Activated gamma-delta T cell treated with Interleukin-2 at 50 U/mL for 16 hours (primary cell): ENCODE measurements around the gene CEP72.
"Not testable (repeated sequence)": the region's sequence is repeated elsewhere in the genome, so short reads cannot be mapped to it uniquely, and the experiment has no call there.

Experiments
- DNase-seq: peaks from one replicate; pipeline ENCODE4 v3.0.0-alpha.2; 2020

Gene CEP72

DNA sequence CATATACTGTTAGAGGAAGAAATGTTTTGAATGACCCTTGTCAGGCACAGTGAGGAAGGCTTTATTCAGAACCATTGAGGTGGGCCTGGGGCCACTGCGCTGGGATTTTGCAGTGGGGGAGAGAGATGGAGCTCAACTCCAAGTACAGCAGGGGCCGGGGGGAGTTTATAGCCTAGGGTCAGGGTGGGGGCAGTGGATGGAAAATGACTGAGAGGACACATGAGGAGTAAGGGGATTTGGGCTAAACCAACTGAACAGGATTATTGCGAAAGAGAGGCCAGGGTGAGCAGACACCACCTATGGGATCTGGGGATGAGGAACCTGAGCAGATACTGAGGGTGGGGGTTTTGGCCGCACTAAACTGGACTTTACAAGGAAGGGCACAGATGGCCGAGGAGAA, 6.3 kb downstream of the CEP72 start:
- DNase-seq, result no peak

DNA sequence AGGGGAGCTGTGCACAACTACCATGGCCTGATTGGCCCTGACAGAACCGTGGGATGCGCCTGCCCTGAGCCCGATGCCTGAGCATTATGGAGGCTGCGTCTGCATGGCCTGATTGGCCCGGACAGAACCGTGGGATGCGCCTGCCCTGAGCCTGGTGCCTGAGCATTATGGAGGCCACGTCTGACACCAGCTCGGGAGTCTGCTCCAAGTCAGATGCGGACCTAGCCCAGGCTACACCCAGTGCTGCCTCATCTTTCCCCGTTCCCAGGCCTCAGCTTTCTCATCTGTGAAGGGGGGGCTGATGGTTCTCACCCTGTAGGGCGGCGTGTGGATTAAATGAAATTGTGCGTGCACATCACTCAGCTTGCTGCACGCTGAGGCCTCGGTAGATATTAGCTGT, 7.3 kb downstream of the CEP72 start:
- no peak for DNase-seq

DNA sequence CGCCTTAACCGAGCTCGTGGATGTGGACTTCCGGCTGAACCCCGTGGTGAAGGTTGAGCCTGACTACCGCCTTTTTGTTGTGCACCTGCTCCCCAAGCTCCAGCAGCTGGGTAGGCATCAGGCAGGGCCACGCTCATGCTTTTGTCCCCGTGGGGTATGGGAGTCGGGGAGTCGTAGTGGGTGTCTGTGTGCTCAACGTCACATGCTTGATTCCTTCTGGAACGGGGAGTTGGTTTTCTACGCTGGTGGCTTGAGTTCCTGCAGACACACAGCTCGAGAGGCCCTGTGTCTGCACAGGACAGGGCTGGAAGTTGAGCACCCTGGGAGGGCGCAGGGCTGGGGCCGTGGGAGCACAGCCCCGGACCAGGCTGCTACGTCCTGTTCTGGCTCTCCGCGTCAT, 8.0 kb downstream of the CEP72 start:
- DNase-seq, result no peak

DNA sequence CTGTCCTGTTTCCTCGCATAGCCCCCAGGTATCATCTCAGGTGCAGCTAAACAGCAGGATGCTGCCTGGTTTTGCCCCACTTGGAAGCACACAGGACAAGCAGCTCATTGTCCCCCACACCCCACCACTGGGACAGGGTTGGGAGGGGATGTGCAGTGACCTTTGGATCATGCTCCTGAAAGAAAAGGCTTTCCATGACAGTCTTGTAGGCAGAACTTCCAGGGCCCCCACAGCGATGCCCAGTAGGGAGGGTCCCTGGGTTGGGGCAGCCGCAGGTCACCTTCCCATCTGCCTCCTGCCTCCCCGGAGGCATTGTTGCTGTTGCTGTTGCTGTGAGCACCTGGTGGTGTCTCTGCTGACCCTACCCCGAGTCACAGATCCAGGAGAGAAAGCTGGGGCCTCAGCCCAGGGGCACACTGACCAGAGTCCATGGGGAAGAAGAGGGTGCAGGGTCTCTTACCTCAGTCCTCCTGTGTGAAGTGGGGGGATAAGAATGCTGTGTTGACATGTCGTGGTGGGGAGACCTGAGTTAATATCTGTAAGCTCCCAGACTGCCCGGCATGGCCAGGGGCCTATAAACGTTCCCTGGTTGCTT, 8.5 kb downstream of the CEP72 start:
- DNase-seq, result no peak

DNA sequence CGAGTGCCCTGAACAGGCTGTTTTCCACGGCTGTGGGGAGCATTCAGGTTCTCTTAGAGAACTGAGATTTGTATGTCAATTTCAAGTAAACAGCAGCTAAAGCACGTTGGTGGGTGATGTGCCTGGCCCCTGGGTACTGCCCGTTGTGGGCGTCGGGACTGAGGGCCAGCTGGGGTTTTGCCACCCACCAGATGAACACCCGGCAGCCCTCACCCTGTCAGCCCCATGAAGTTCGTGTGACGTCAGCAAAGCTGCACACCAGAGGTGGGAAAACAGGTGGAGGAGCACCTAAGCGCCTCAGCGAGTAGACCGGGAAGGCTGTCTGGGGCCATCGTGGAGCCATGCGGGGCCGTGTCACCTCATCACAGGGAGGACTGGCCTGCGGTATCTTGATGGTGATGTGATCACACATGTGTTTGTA, 9.2 kb downstream of the CEP72 start:
- DNase-seq, result no peak

DNA sequence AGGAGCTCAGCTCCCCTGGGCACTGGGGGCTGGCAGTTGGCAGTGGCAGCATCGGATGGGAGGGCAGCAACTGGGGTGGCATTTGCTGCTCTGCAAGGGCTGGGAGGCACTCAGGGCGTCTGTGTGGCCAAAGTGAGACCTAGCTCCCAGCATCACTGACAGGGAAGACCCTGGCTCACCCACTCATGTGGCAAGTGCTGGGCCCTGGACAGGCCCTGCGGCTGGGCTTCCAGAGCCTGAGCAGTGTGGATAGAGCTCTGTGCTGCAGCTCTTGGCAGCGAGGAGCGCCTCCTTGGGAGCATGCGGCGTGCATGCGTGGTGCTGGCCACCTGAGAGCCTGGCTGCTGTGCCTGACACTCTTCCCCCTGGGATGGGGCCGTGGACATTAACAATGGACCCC, 10.2 kb downstream of the CEP72 start:
- DNase-seq, result no peak

DNA sequence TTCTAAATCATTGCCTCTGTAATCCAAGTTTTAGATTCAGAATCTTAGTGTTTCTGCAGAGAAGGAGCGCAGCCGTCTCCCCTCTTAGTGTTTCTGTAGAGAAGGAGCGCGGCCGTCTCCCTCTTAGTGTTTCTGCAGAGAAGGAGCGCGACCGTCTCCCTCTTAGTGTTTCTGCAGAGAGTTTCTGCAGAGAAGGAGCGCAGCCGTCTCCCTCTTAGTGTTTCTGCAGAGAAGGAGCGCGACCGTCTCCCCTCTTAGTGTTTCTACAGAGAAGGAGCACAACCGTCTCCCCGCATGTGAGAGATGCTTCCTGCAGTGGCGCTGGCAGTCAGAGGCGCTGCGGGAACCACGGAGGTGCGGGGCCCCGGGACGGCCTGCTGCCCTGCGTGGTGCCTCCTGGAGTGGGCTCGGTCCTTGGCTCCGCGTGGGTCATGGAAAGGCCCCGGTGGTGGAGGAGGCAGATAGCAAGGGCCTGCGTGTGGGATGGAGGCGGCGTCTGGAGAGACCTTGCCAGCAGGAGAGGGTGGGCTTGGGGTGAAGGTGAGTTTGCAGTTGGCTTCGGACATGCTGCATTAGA, 10.9 kb downstream of the CEP72 start:
- DNase-seq, result no peak

DNA sequence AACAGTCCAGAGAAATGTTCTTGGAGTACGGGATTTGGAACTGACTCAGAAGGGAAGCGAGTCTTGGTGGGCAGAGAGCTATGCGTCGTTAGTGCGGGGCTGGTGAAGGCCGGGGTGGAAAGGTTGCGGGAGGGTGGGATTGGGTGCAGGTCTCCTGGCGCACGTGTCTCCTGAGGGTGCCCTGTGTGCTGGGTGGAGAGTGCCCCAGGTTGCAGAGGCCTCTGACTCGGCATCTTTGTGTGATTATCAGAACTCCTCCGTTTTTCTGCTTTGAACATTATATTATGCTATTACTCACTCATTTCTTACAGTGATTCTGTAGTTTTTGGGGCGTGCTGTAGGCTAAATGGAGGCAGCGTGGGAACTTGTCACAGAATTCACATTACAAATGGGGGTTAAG, 11.4 kb downstream of the CEP72 start:
- DNase-seq, result no peak

DNA sequence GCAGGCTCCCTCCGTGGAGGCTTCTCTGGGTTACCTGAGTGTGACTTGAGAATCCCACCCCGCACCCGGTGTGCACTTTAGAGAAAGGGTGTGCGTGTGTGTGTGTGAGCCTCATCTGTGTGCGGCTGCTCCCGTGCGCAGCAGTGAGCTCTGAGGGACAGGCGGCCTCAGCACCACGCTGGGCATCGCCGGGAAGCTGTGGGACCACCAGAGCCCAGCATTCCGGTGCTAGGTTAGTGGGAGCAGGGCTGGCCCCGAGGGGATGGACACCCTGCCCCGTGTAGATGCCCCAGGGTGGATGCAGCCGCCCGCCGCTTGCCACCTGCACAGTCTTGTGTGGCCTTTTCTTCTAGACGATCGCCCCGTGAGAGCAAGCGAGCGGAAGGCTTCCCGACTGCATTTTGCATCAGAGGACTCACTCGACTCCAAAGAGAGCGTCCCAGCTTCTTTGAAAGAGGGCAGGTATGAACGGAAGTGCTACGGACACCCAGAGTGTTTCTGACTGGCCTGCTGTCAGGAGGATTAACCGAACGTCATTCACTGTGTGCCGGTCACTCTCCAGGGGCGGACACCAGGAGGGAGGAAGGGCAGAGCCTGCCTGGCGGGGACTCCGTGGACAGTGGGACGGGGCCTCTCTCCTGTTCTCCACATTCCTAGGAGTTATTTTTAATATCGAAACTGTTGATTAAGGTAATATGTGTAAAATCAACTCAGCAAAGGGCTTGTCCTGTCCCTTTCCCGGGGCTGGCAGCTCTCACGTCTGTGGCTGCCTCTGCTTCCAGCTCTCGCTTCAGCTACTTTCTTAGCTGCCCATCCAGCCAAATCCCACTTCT, 12.2 kb downstream of the CEP72 start:
- peak; percentile 1 for DNase-seq

DNA sequence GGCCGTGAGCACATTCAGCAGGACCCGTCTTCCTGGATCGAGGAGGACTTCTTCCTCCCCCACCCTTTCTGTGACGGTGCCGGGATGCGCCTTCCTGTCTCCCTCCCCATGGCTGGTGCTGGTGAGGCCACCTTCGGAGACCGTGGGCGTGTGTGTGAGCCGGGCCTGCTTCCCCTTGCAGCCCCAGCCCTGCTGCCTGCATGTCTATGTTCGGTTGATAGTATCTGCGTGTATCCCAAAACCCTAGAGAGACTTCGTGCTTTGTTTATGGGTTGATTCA, 12.8 kb downstream of the CEP72 start:
- DNase-seq, result no peak

DNA sequence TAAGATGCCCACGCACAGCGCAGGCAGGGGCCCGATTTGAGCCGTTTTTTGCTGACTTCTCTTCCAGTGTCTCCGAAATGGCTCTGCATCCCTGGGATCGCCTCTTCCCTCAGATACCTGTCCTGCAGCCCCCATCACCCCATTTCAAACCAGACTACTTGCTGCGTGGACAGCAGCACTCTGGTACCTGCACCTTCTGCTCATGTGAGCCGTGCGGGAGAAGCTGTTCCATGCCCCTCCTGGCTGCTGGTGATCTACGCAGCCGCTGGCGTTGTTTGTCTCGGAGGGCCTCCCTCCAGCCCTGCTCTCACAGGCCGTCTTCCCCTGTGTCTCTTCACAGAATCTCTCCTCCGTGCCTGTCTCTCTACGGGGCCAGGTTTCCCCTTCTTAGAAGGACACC, 13.4 kb downstream of the CEP72 start:
- DNase-seq, result no peak

DNA sequence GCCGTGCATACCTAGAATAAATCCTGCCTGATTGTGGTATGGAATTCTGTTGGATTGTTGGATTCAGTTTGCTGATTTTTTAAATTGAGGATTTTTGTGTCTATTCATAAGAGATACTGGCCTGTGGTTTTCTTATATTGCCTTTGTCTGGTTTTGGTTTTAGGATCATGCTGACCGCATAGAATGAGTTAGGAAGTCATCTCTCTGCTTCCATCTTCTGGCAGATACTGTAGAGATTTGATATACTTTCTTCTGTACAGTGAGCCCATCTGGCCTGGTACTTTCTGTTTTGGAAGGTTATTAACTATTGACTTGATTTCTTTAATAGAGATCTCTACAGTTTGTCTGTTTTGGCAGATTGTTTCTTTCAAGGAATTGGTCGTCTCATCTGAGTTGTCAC, 14.7 kb downstream of the CEP72 start:
- no peak for DNase-seq

DNA sequence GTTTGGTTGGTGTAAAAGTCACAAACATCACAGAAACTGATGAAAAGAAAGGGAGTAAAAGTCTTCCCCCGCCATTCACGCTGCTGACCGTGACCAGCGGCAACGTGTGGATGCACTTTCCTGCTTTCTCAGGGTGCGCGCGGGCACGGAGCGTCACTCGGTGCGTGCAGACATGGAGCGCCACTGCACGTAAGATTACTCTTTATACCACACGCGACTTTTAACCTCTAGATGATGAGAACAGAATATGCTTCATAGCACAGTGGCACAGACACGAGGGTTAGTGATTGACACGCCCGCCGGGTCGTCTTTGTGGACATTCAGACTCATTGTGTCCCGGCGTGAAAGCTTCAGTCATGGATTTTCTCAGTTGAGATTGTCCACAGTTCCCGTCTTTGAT, 15.7 kb downstream of the CEP72 start:
- DNase-seq, result no peak

DNA sequence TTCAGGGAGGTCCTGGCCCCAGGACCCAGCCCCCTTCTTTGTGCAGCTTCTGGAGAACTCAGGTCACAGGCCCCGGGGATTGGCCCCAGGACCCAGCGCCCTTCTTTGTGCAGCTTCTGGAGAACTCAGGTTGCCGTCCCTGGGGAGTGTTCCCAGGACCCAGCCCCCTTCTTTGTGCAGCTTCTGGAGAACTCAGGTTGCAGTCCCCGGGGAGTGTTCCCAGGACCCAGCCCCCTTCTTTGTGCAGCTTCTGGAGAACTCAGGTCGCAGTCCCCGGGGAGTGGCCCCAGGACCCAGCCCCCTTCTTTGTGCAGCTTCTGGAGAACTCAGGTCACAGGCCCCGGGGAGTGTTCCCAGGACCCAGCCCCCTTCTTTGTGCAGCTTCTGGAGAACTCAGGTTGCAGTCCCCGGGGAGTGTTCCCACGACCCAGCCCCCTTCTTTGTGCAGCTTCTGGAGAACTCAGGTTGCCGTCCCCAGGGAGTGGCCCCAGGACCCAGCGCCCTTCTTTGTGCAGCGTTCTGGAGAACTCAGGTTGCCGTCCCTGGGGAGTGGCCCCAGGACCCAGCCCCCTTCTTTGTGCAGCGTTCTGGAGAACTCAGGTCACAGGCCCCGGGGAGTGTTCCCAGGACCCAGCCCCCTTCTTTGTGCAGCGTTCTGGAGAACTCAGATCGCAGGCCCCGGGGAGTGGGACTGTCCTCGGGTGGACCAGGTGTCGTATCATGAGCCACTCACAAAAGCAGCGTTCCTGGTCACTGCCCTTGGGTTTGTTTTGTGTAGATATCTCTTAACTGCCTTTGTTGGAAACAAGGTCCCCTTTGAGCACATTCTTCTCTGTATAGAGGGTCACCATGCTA, 16.4 kb downstream of the CEP72 start:
- not testable (repeated sequence) for DNase-seq

DNA sequence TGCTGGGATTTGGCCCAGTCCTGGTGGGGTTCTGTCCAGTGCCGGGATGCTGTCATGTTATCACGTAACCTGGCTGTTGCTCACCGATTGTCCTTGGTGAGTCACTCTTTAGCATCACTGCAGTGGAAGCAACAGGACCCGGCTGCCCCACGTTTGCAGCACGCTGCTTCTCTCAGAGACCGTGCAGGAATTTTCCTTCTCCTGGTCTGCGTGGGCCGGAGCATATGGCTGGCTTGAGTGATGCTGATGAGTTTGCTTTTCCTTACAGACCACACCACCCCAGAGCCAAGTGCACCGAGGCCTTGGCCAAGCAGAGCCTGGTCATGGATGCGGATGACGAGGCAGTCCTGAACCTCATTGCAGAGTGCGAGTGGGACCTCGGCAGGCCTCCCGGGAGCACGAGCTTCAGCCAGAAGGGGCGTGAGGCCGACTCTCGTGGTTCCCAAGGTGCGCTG, 21.4 kb downstream of the CEP72 start:
- DNase-seq, result no peak

DNA sequence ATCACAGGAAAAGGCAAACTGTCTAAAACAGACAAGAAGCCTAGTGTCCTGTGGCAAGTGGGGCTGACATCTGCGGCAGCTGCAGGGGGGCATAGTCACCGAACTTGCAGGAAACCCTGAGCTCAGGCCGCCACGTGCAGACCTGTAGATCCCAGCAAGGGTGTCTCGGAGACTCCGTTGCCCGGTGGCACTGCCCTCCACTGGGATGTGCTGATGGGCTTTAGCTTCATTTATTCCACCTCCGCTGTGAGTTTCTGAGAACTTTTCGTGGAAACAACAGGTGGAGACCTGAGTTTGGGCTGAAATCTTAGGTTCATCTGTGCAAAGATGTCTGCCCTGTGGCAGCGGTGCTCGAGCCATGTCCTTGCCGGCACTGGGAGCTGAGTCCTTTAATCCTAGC, 22.1 kb downstream of the CEP72 start:
- no peak for DNase-seq

DNA sequence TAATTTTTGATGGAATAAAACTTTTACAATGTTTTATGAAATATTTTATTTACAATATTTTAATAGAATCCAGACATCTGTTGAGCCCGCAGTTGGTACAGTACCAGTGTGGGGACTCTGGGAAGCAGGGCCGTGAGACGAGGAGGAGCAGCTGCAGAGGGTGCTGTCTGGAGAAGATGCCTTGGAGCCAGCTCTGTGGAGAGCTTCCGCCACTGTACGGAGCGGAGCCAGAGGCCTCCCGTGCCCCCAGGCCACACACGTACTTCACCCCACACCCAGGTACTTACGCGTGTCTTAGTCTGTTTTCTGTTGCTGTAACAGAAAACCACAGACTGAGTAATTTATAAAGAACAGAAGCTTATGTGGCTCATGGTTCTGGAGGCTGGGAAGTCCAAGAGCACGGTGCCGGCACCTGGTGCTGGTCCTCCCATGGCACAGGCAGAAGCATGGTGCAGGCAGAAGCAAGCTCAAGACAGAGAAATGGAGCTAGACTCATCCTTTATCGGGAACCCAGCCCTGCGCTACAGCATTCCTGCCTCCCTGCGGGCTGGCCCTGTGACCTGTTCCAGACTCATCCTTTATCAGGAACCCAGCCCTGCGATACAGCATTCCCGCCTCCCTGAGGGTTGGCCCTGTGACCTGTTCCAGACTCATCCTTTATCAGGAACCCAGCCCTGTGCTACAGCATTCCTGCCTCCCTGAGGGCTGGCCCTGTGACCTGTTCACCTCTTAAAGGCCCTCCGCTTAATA, 23.3 kb downstream of the CEP72 start:
- no peak for DNase-seq

DNA sequence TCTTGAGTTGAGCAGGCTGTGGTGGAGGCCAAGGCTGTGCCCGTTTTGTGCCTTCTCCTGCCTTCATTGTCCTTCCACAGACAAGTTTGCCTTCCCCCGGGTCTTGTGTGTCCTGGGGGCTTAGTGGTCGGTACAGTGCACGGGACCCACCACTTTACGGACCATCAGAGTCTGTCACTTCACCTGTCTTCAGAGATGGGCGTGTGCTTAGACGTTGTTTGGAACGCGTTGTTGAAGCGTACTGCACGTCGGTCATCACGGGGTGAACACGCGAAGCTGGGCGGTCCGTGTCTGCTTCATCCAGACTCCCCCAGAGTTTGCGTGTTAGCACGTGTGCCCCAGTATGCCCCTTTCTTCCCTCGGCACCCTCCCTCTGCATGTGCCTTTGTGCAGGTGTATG, 24.8 kb downstream of the CEP72 start:
- DNase-seq, result no peak

DNA sequence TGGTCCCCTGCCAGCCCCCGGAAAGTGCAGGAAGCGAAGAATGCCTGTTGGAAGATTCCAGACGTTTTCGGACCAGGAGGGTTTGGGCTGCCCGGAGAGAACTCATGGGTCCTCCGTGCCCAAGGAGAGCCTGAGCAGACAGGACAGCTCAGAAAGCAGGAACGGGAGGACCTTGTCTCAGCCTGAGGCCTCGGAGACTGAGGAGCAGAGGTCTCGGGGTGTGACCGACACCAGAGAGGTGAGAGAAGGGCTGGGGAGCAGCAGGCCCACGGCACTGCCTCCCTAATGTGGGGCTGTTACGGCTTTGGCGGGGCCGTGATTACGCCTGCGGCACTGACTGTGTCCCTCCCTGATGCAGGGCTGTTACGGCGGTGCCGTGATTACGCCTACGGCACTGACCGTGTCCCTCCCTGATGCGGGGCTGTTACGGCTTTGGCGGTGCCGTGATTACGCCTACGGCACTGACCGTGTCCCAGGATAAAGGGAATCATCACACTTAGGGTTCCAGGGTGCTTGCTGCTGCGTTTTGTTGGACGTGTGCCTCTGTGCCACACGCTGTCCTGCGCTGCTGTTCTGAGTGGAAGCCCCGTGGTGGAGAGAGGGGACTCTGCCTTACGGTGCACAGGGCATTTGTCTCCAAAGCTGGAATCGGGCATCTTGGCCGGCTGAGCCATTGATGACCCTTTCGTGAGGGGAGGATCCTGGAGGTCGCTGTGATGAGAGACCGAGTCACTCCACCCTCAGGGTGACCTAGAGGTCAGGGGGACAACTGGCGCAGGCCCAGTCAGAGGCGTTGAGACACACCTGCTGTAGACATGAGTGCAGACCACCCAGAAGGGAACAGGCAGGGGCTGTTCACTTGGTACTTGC, 25.7 kb downstream of the CEP72 start:
- no peak for DNase-seq

DNA sequence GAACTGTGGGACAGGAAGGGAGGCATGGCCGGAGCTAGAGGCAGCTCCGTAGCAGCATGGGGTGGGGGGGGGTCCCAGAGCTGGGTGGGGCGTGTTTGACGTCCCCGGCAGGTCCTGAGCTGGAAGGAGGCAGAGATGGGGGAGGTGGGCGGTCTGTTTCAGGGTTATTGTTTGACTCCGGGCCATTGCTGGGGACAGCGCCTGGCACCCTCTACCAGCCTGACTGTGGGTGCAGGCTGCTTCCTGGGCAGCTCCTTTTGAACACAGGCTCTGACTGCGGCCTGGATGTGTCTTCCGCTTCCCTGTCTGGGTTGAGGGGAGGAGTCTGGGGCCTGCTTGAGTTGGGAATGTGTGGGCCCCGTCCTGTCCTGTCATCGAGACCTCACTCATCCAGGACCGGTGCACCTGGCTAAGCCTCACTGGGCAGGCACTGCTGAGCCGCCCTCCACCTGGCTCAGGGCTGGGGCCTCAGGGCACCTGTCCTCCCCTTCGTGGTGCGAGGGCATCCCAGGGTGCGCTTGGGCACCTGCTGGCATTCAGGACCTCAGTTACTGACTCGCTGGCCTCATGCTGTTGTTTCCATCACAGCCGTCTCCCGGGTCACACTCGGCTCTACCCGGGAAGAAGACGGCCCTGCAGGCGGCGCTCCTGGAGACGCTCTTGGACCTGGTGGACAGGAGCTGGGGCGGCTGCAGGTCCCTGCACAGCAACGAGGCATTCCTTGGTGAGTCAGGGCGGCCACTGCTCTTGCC, 26.5 kb downstream of the CEP72 start:
- no peak for DNase-seq

DNA sequence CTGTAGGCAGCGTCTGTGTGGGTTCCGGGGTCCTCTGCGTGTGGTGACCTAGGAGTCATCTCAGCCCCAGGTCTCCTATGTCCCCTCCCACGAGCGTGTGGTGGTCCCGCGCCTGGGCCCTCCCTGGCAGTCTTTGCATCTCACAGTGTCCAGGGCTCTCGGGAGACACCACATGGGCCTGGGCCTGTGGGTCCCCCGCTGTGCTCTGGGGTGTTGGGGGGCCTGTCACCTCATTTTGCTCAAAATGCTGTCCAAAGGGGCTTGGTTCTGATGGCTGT, 27.1 kb downstream of the CEP72 start:
- no peak for DNase-seq
